MCF 10A (cell line): ENCODE measurements around the gene PIEZO1. TPM values are rescaled to one million over a fixed set of nuclear protein-coding genes. Genes with fewer than 3 reads are reported as not detected.
"Not testable (repeated sequence)": the region's sequence is repeated elsewhere in the genome, so short reads cannot be mapped to it uniquely, and the experiment has no call there.

Experiments used
- BruUV-seq: library from RNA; stranded (reverse); fragments of 400-500 nt; replicated peaks from 2 replicates; lab custom pipeline; 2021; lab: Mats Ljungman, UMichigan
- CTCF ChIA-PET: fragments of 300-600 bp; sonication (Branson Sonifier 250); formaldehyde crosslinking; extraction: SDS; loops from one replicate; lab custom pipeline; 2021; ENCODE audit warnings: antibody characterized with exemption, inconsistent platforms; lab: Yijun Ruan, JAX
- POLR2A ChIA-PET: fragments of 300-600, 350-650 bp; sonication (Branson Sonifier 250); formaldehyde crosslinking; extraction: SDS; loops from one replicate; lab custom pipeline; 2020; ENCODE audit warnings: antibody characterized with exemption, inconsistent platforms; lab: Yijun Ruan, JAX
- DNase-seq: peaks from one replicate; pipeline ENCODE4 v3.0.0-alpha.2; 2018; ENCODE audit not compliant: unreplicated experiment
- H3K27ac Mint-ChIP-seq: one replicate; pipeline ENCODE4 v1.8.0; 2022; ENCODE audit warnings: mild to moderate bottlenecking, low read depth, mixed read lengths; ENCODE audit not compliant: unreplicated experiment
- H3K27me3 Mint-ChIP-seq: one replicate; pipeline ENCODE4 v1.8.0; 2022; ENCODE audit warnings: mixed read lengths; ENCODE audit not compliant: insufficient read depth, unreplicated experiment
- H3K36me3 Mint-ChIP-seq: one replicate; pipeline ENCODE4 v1.8.0; 2022; ENCODE audit warnings: mild to moderate bottlenecking, moderate library complexity, mixed read lengths; ENCODE audit not compliant: insufficient read depth, unreplicated experiment
- H3K4me1 Mint-ChIP-seq: one replicate; pipeline ENCODE4 v1.8.0; 2022; ENCODE audit warnings: mixed read lengths; ENCODE audit not compliant: insufficient read depth, unreplicated experiment
- H3K4me3 Mint-ChIP-seq: one replicate; pipeline ENCODE4 v1.8.0; 2022; ENCODE audit warnings: mild to moderate bottlenecking, moderate library complexity, mixed read lengths; ENCODE audit not compliant: unreplicated experiment
- H3K9me3 Mint-ChIP-seq: one replicate; pipeline ENCODE4 v1.8.0; 2022; ENCODE audit warnings: mixed read lengths; ENCODE audit not compliant: unreplicated experiment
- intact Hi-C: fragments of 100-400 bp; cut with micrococcal nuclease; formaldehyde crosslinking; loops from 2 replicates; pipeline ENCODE4 v1.14.1; 2022
- total RNA-seq: library from RNA; stranded (reverse); gene quantifications from 2 replicates; pipeline ENCODE4 v1.2.3, GENCODE V29; 2022
- TF ChIP-seq, protein P1 (sequence below): fragments of 200-600 bp; IDR thresholded peaks from one replicate; pipeline ENCODE4 v1.8.0; 2022; ENCODE audit warnings: antibody characterized with exemption, mild to moderate bottlenecking; ENCODE audit not compliant: unreplicated experiment

PIEZO1 gene
- total RNA-seq, 1 experiment from 2014 or later = 193 TPM

DNA sequence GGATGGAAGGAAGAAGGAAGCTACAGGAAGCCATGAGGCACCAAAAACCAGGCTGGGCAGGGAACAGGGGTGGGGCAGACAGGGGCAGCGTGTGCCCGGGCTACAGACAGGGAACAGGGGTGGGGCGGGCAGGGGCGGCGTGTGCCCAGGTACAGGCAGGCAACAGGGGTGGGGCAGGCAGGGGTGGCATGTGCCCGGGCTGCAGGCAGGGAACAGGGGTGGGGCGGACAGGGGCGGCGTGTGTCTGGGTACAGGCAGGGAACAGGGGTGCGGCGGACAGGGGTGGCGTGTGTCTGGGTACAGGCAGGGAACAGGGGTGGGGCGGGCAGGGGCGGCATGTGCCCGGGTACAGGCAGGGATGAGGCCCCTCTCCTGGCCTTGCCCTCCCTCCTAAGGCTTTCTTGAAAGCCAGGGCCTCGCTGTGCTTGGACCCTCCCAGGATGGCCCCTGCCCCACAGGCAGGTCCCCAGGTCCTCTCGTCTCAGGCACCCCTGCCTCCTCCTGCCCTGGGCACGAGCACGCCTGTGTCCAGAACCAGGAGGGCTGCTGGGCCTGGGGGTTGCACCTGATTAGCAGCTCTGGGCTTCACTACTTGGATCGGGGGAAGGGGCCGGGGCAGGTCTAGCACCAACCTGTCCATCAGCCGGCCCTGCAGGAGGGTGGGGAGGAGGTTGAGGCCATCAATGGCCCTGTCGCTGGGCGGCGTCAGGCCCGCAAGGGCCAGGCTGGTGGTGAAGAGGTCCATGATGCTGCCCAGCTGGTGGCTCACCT is 41.2 kb upstream of the PIEZO1 start:
- Mint-ChIP-seq H3K4me1 (peaks cover 14% of the 10 kb centered on the region), H3K9me3 (no peaks in the 10 kb centered on the region), H3K4me3 (peak overlapping the region; percentile 37), H3K36me3 (peaks cover 10% of the 10 kb centered on the region), H3K27me3 (no peaks in the 10 kb centered on the region), H3K27ac (peak overlapping the region; percentile 64)
- BruUV-seq = no TSS peak
- ChIA-PET POLR2A (interaction anchor here (0.6 to 2.0 kb wide), 6 partner anchors 9 to 32 kb away, joined by 3 to 14 read pairs (median 4); partner anchors contain the start of genes APRT, GALNS and TRAPPC2L), CTCF (no interaction called here)
- DNase-seq = peak; percentile 30
- intact Hi-C loops = no loop called here
- TF ChIP-seq, protein P1, sequence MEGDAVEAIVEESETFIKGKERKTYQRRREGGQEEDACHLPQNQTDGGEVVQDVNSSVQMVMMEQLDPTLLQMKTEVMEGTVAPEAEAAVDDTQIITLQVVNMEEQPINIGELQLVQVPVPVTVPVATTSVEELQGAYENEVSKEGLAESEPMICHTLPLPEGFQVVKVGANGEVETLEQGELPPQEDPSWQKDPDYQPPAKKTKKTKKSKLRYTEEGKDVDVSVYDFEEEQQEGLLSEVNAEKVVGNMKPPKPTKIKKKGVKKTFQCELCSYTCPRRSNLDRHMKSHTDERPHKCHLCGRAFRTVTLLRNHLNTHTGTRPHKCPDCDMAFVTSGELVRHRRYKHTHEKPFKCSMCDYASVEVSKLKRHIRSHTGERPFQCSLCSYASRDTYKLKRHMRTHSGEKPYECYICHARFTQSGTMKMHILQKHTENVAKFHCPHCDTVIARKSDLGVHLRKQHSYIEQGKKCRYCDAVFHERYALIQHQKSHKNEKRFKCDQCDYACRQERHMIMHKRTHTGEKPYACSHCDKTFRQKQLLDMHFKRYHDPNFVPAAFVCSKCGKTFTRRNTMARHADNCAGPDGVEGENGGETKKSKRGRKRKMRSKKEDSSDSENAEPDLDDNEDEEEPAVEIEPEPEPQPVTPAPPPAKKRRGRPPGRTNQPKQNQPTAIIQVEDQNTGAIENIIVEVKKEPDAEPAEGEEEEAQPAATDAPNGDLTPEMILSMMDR = no peak

GRCh38 chr16:88825146-88825545 is 40.1 kb upstream of the PIEZO1 start:
- no peak for DNase-seq
- Mint-ChIP-seq H3K27me3 (no peaks in the 10 kb centered on the region), H3K27ac (no peak overlapping the region), H3K4me1 (peaks cover 14% of the 10 kb centered on the region), H3K36me3 (peaks cover 10% of the 10 kb centered on the region), H3K4me3 (no peak overlapping the region), H3K9me3 (no peaks in the 10 kb centered on the region)
- TF ChIP-seq, protein P1 = no peak
- ChIA-PET POLR2A (interaction anchor here (1.0 to 2.0 kb wide), 4 partner anchors 10 to 33 kb away, joined by 3 to 14 read pairs (median 6); partner anchors contain the start of genes APRT, GALNS and TRAPPC2L), CTCF (no interaction called here)
- BruUV-seq = no TSS peak
- intact Hi-C loops = no loop called here

DNA sequence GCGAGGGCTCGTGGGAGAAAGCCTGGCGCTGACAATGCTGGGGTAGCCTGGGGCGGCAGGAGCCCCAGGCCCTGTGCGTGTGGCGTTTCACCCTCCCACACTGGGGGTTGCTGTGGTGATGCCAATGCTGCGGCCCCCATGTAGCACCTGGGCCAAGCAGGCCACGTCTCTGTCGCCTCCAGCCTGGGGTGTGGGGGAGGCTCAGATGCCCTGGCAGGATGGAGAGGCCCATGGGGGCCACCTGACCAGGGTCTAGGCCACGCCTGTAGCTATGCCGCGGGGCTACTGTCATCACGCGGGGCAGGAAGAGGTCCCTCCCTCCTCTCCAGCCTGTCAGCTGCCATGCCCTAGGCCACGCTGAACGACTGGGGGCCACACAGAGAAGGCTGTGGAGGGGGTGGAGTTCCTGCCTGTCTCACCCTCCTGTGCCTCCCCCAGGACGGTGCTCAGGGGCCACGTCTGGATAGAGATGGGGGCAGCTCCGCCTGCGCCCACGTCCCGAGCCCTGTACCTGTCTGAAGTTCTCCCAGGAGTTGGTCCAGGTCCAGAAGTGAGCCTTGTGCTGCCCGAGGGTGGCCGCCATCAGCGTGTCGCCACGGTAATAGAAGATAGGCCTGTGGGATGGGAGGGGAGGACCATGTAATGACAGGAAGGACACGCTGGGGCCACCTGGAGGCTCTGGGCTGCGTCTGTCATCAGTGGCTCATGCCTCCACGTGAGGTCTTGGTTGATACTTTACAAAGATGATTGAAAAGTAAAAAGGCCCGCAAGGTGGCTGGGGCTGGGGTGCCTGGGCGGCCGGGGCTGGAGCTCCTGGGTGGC is 39.4 kb upstream of the PIEZO1 start:
- Mint-ChIP-seq H3K36me3 (peaks cover 10% of the 10 kb centered on the region), H3K9me3 (no peaks in the 10 kb centered on the region), H3K27me3 (no peaks in the 10 kb centered on the region), H3K4me1 (peaks cover 14% of the 10 kb centered on the region), H3K27ac (no peak overlapping the region), H3K4me3 (no peak overlapping the region)
- CTCF ChIA-PET = interaction anchor here (0.6 kb wide), 1 partner anchor 41 kb away, joined by 6 read pairs; no protein-coding TSS in a partner anchor
- no TSS peak for BruUV-seq
- intact Hi-C loops = no loop called here
- POLR2A ChIA-PET = interaction anchor here (1.0 to 2.0 kb wide), 3 partner anchors 10 to 33 kb away, joined by 3 to 14 read pairs (median 8); partner anchors contain the start of gene APRT
- TF ChIP-seq, protein P1 = no peak
- no peak for DNase-seq

DNA sequence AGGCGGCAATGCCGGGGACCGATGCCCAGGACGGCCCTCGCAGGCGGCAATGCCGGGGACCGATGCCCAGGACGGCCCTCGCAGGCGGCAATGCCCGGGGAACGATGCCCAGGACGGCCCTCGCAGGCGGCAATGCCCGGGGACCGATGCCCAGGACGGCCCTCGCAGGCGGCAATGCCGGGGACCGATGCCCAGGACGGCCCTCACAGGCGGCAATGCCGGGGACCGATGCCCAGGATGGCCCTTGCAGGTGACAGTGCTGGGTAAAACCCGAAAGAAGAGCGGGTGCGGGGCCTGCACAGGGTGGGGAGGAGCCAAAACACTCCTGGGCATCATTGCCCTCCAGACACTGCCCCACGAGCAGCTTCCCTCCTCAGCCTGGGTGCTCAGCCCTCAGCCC is 38.6 kb upstream of the PIEZO1 start:
- BruUV-seq = not testable (repeated sequence)

More for the DNA sequence above, 38.6 kb upstream of the PIEZO1 start:
- H3K27me3 Mint-ChIP-seq, POLR2A ChIA-PET, DNase-seq, H3K4me3 Mint-ChIP-seq, CTCF ChIA-PET, H3K9me3 Mint-ChIP-seq, intact Hi-C loops, H3K27ac Mint-ChIP-seq: not testable (repeated sequence)
- peaks cover 14% of the 10 kb centered on the region for H3K4me1 Mint-ChIP-seq
- H3K36me3 Mint-ChIP-seq = peaks cover 10% of the 10 kb centered on the region
